HL-60/S4 treated with phorbol 12-myristate 13-acetate at 8.2 ng/mL for 4 days and 3 days (cell line): ENCODE results near the gene CCNY.
"Not testable (repeated sequence)": the region's sequence is repeated elsewhere in the genome, so short reads cannot be mapped to it uniquely, and the experiment has no call there.

Experiments used
- in situ Hi-C: fragments of 300-500 bp; cut with MboI; formaldehyde crosslinking; loops from 2 replicates; pipeline ENCODE4 v1.15.0; 2022; ENCODE audit warnings: low sequenced_read_pairs

Gene CCNY

DNA sequence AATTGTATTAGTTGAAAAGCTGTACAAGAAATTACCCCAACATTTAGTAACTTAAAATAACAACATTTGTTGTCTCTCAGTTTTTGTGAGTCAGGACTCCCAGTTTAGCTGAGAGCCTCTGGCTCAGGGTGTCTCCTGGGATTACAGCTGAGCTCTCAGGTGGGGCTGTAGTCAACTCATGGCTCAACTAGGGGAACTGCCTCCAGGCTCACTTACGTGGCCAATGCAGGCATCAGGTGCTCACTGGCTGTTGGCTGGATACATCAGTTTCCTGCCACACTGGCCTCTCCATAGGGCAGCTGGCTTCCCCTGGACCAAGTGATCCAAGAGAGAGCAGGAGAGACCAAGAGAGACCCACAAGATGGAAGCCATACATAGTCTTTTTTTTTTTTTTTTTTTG lies 17.5 kb downstream of the CCNY start:
- in situ Hi-C loops = no loop called here

DNA sequence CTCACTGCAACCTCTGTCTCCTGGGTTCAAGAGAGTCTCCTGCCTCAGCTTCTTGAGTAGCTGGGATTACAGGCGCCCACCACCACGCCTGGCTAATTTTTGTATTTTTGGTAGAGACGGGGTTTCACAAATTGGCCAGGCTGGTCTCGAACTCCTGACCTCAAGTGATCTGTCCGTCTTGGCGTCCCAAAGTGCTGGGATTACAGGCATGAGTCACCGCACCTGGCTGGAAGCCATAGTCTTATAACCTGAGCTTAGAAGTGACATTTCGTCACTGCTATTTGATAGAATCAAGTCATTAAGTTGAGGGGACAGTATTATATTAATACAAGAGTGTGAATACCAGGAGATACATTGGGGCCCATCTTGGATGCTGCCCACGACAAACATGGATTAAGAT lies 17.9 kb downstream of the CCNY start:
- in situ Hi-C loops = not testable (repeated sequence)

DNA sequence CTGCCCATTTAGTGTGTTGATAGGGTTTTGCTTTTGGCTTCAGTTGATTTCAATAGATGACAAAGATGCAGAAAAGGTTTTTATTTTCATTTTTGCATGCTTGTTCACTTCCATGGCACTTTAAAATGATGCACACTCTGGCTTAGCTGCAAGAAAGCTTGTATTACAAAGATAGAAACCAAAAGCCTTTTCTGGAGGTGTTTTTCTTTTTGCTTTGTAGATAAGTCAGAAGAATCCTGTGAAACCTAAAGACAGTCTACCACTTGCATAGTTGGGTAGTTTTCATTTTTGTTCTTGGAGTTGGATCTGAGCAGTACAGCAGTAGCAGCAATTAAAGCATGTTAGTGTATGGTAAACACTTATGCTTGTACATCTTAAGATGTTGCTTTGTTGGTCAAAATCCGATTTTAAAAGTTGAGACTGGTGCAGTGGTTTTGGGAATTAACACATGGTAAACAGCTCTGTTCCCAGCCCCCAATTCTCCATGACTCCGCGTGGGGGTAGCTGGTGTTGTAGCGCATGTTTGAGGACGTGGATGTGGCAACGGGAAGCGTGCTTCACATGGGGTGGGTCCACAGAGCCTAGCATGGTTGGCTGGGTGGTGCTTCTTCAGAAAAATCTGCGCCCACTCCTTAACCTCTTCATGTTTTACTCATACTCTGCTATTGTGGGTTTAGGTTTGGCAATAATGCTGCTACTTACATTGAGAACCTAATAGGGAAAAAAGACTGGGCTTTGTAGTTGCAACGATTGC lies 19.8 kb downstream of the CCNY start:
- in situ Hi-C loops = no loop called here

DNA sequence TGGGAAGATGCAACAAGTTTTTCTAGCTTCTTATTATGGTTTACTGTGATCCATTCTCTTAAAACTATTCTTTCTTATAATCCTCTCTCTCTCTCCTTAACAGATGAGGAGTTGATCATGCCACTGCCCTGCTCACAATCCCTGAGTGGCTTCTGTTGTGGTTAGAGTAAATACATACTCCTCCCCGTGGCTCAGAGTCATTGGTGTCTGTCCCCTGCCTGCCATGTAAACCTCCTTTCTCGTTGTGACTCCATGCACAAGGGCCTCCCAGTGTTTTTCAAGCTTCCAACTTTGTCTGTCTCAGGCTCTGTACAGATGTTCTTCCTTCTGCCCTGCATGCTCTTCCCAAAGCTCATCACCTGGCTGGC lies 20.4 kb downstream of the CCNY start:
- in situ Hi-C loops = no loop called here

DNA sequence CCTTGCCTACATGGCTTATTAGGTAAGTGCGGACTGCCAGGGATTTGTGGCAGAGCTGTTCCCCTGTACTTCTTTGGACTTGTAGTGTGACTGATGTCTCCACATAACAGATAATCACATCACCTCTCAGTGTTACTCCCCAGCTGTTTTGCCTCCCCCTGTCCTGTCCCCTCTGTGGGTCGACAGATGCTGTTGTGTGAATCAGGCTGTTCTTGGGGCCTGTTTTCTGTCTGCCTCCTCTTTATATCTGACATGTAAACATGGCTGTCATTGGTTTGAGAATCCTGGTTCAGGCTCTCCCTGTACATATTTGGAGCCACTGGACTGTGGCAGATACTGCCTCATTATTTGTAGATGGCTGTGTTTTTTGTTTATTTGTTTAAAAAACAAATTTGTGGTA lies 22.7 kb downstream of the CCNY start:
- in situ Hi-C loops = no loop called here

DNA sequence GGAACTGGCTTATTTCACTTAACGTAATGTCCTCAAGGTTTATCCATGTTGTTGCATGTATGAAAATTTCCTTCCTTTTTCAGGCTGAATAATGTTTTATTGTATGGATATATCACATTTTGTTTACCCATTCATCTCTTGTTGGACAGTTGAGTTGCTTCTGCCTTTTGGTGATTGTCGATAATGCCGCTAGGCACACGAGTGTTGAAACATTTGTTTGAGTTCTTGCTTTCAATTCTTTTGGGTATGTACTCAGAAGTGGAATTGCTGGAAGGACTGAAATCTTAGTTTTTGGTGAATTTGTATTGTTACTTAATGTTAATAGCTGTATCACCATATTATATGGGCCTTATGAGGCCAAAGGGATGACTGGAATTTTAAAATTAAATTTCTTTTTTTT lies 23.6 kb downstream of the CCNY start:
- in situ Hi-C loops = no loop called here

DNA sequence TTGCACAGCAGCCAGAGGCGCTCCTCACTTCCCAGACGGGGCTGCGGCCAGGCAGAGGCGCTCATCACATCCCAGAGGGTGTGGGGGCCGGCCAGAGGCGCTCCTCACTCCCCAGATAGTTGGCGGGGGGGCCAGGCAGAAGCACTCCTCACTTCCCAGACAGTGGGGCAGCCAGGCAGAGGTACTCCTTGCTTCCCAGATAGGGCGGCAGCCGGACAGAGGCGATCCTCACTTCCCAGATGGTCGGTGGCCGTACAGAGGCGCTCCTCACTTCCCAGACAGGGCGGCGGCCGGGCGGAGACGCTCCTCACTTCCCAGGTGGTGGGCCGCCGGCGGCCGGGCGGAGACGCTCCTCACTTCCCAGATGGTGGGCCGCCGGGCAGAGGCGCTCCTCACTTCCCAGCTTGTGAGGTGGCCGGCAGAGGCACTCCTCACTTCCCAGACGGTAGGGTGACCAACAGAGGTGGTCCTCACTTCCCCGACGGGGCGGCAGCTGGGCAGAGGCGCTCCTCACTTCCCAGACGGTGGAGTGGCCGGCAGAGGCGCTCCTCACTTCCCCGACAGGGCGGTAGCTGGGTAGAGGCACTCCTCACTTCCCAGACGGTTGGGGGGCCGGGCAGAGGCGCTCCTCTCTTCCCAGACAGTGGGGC lies 26.5 kb downstream of the CCNY start:
- in situ Hi-C loops = no loop called here

DNA sequence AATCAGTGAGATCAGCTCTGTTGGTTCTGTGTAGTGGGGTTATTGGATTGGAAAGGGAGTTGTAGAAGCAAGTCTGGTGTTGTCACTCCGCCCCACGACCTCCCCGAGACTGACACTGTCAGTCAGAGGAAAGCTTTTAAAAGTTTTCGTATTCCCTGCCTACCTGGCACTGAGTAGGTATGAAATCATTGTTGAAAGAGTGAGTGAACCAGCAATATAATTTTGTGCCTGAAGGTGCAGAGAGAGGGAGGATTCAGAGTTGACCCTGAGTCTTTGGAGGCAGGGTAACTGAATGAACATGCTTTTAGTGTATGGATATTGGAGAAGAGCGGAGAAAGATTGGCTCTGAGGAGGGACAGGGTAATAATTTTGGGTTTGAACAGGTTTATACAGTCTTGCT lies 27.3 kb downstream of the CCNY start:
- in situ Hi-C loops = no loop called here

DNA sequence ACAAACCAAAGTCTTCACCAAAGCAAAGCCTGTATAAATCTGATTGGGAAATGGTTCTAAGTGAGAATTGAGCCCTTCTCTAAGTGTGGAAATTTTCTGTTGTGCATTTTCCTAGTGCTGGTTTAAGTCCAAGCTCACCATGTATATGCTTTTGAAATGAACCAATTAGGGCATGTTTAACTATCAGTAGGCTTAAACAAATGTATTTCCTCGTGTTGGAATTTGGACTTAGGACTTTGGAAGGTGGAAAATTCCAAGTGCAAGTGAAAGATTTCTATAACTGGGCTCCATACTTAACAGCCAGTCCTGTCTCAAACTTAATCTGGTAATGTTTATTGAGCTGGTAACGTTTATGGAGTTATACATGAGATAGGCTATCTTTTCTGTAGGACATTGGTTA lies 28.5 kb downstream of the CCNY start:
- in situ Hi-C loops = no loop called here

DNA sequence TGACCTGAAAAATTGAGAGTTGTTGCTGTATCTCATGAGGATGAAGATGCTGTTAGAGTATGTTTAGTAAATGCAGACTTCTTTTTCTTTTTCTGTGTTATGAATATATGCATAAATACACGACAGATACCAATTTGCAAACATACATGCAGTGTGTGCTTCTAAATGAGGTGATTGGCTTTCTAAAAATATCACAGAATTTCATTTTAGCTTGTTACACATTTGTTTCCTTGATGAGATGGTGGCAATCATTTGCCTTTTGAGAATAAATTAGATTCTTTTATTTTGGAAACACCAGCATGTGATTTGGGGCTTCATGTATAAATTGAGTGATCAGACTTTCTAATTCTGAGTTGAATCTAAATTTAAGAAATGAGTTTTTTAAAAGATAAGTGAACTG lies 29.7 kb downstream of the CCNY start:
- in situ Hi-C loops = no loop called here

DNA sequence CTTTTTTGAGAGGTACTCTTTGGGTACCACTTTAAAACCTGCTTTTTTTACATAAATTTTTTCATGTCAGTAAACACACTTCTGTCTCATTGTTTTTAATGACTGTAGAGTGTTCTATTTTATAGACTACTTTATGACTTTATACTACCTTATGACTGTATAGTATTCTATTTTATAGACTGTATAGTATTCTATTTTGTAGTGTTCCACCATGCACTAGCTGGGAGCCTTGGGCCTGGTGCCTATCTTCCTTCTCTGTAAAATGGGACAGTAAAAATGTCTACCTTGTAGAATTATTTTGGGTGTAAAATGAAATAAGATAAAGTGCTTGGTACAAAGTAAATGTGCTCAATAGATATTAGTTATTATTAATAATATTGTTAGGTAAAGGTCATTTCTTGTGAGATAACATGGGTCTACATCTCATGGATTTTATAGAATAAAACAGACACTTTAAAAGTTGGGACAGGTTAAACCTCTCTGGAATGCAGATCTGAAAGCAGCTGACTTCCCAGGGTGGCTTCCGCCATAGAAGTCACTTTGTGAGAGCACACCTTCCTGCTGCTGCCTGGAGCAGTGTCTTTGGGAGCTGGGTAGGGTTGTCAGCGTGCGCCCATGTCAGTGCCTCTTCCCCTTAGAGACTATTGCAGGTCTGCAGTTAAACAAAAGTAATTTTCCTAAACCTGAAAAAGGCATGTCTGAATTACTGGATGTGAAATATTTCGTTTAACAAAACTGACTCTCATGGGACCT lies 31.0 kb downstream of the CCNY start:
- in situ Hi-C loops = no loop called here

DNA sequence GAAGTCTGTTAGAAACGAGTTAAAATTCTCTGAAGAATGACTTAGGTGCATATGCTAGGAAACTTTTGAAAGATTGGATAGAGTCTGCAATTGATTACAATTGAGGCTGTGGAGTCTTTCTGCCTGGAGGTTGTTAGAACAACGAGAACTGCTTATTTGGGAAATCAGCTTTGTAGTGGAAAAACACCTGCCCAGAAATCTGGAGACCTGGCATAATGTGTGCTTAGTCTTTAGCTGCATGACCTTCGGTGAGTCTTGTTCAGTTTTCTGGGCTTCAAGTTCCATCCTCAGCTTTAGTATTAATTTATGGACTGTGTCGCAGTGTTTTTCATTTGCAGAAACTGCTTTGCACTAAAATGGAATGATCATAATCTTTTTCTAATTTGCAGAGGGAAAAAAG lies 31.7 kb downstream of the CCNY start:
- in situ Hi-C loops = no loop called here

DNA sequence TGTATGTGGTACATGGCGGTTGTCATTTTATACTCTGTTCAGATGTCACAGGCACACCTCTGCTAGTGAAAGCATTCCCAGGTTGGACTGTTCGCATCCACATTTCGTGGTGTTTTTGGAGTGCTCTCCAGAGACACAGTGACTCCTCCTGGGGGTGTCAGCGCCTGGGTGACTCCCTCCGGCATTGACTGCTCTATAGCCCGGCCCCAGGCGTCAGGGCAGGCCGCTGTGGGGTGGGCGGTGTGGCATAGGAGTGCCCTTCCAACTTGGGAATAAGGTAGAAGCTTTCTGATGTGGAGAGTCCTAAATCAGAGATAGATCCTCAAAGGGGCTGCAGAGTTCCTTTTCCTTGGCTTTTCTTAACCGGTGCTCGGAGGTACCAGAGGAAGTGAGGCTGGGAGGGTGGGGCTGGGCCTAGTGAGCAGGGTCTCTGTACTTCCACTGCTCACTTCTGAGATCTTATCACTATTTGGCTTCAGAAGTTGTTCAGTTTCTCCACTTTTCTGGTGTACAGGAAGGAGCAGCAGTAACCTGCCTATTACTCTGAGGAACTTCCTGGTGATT lies 32.3 kb downstream of the CCNY start:
- in situ Hi-C loops = no loop called here

DNA sequence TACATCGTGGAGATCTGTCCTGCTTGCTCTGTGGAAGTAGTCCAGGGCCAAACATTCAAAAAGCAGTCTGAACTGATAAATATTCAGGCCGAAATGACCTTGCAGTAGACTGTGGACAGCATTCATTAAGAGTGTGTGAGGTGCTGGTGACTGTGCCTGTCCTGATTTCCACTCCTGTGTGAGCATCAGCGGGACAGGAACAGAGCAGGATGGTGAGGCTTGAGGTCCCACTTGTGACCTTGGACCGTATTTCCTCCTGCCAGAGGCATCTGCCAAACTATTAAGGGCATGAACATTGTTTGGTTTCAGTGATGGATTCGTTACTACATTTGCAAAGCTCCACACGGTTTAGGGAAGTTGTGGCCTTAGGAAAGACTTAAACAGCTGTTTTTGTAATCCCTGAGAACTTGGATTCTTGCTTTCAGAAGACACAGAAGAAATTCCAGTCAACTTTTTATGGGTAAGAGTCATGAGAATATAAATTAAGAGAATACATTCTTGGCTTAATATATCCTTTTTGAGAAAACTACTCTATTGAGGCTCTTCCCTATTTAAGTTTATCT lies 32.8 kb downstream of the CCNY start:
- in situ Hi-C loops = no loop called here

DNA sequence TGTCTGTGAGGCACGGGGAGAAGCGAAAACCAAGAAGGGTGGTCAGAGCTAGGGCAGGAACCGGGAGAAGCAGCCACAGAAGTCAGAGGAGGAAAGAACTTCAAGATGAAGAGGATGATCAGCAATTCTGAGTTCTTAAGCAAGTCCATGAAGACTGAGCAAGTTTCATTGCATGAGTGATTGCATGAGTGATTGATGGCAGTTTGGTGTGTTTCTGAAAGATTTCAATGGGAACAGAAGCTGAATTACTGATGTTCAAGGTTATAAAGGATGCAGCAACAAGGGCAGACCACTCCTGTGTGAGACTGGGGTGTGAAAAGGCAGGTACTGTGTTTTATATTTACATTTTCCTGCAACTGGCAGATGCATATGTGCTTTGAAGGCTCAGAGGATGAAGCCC lies 35.4 kb downstream of the CCNY start:
- in situ Hi-C loops = no loop called here

DNA sequence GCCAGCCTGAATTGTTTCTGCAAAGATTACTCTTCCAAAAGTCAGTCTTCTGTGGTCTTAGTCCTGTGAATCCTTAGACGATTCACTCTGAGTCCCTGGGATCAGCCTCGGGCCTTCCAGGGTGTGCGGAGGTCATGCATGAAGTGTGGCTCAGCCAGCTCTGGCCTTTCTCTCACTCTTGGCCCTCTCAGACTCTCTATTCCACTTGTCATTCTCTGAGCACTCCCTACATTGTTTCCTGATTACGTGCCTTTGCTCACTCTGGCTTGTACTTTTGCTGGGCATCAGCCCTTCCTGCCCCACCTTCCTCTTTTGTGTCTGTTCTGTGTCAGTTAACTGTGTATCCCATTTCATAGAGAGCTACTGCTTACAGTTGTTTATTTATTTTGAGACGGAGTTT lies 36.0 kb downstream of the CCNY start:
- in situ Hi-C loops = no loop called here

DNA sequence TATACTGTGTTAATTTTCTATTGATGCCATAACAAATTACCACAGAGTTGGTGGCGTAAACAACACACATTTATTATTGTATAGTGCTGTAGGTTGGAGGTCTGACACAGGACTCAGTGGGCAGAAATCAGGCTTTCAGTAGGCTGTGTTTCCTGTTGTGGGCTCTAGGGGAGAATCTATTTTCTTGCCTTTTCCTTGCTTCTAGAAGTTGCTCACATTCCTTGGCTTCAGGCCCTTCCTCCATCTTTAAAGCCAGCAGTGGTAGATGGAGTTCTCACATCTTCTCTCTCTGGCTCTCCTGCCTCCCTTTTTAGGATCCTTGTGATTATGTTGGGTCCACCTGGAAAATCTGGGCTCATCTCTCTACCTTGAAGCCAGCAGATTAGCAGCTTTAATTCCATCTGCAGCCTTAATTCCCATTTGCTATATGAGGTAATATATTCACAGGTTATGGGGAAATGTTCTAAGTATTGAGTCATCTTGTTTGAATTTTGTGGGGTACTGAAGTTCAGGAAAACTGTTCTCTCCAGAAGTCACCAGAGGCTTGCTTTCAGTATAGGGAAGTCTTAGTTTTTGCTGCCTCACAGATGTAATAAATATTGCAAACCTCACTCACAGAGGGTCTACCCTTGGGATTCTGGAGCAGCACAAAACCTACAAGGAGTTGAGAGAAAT lies 38.9 kb downstream of the CCNY start:
- in situ Hi-C loops = no loop called here

DNA sequence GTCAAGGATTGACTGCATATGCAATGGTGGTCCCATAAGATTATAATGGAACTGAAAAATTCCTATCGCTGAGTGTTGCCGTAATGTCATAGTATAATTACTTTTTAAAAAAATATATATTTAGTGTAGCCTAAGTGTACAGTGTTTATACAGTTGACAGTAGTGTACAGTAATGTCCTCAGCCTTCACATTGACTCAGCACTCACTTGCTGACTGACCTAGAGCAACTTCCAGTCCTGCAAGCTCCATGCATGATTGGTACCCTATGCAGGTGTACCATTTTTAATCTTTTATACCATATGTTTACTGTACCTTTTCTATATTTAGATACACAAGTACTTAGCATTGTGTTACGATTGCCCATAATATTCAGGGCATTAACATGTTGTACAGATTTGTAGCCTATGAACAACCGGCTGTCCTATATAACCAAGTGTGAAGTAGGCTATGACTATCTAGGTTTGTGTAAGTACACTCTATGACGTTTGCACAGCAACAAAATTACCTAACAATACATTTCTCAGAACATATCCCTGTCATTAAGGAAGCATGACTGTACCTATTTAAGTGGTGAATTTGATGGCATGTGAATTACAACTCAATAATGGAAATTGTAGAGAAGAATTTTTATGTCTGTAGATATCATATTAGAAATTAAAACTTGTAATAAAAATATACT lies 40.9 kb downstream of the CCNY start:
- in situ Hi-C loops = no loop called here

DNA sequence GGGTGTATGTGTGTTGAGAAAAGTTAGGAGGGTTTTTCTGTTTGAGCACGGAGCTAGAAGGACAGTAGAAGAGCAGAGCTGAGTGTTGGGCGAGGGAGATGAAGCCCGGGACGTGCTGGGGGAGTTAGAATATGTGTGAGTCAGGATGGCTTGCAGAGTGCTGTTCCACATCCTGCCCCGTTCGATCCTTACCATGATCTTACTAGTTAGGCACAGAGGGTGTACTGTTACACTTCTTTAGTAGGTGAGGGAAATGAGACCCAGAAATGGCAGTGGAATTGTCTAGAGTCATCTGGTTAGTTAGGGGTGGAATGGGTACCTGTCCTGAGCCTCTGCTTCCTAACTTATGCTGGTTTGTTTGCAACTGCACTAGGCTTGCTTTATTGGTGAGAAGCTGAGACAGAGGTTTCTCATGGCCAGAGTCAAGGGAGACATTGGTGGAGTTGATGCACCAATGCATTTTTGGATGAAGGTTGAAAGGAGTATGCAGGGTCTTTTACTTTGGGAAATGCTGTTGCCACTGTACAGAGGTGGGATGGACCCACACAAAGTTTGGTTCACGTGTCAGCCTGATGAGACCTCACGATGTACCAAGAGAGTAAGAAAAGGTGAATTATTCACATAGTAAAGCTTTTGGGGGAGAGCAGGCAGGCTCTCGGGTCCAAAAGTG lies 42.4 kb downstream of the CCNY start:
- in situ Hi-C loops = no loop called here
